ENCODE measurements around the gene EPN3.

Gene EPN3

DNA sequence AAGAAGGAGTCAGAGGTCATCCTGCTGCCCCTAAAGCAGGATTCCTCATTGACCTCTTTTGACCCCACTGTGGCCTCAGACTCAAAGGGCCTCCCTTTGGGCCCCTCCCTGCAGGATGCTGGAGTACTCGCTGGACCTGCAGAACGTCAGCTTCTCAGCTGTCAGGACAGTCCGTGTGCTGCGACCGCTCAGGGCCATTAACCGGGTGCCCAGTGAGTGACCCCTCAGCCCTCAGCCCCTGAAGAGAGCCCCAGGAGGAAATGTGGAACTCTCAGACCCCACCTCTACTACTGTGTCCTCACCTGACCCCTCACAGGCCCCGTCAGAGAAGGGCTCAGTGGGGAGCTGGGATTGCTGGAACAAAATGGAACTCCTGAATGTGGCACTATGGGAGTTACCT, 37.1 kb downstream of the EPN3 start:
- no peak for DNase-seq (ENCODE audit: low read depth in 2 of 2)

- DNase-seq (ENCODE audit: low read depth in 2 of 2): no peak
These were observed 37.5 kb downstream of the EPN3 start for GRCh38 chr17:50570032-50570431.

DNA sequence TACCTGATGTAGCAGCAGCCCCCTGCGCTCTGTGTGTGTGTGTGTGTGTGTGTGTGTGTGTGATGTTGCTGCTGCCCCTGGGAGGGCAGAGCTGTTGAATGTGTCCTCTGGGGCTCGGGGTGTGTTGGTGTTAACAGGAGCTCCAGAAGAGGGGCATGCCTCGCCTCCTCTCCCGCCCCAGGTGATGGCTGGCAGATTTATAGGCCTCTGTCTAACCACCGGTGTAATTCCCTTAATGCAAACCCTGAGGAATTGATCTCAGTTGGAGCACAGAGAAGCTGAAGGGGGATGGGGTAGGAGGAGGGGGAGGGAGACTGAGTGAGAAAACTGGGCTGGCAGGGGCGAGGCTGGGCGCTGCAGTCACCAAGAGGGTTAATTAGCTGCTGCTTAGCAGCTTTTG, 38.0 kb downstream of the EPN3 start:
- no peak for DNase-seq (ENCODE audit: low read depth in 2 of 2)

- DNase-seq (ENCODE audit: low read depth in 2 of 2): no peak
These were observed 39.1 kb downstream of the EPN3 start for GRCh38 chr17:50571681-50572080.

- DNase-seq (ENCODE audit: low read depth in 2 of 2): no peak
These were observed 40.0 kb downstream of the EPN3 start for GRCh38 chr17:50572541-50572940.

DNA sequence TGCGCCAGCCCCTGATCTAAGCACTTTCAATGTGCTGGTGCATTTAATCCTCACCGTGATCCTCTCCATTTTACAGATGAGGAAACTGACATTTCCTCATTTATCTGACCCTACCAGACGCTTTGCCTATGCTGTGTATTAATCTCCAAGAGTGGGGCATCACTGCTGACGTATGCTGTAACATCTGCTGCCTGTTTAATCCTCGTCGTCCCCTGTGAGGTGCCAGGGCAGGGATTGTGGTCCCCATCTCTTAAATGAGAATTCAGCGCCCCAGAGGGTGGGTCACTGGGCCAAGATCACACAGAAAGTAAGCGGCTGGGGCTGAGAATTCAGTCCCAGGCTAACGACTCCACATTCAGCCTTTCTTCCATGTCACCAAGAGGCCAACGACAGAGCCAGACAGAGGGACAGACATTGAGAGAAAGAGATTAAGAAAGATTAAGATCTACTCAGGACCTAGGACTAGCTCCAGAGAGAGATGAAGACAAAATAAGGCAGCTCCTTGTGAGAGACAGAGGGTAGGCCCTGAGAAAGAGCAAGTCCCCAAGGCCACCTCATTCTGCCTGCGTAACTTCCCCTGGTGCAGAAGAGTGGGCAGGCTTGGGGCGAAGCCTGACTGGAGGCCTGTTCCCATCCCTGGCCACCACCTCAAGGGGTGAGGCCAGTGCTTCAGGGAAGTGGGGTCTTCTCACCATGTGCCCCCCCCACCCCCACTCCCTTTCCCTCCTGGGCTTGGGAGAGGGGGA, 41.5 kb downstream of the EPN3 start:
- DNase-seq (ENCODE audit: low read depth in 2 of 2): no peak

DNA sequence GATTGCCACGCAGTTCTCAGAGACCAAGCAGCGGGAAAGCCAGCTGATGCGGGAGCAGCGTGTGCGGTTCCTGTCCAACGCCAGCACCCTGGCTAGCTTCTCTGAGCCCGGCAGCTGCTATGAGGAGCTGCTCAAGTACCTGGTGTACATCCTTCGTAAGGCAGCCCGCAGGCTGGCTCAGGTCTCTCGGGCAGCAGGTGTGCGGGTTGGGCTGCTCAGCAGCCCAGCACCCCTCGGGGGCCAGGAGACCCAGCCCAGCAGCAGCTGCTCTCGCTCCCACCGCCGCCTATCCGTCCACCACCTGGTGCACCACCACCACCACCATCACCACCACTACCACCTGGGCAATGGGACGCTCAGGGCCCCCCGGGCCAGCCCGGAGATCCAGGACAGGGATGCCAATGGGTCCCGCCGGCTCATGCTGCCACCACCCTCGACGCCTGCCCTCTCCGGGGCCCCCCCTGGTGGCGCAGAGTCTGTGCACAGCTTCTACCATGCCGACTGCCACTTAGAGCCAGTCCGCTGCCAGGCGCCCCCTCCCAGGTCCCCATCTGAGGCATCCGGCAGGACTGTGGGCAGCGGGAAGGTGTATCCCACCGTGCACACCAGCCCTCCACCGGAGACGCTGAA, 43.2 kb downstream of the EPN3 start:
- no peak for DNase-seq (ENCODE audit: low read depth in 2 of 2)

DNA sequence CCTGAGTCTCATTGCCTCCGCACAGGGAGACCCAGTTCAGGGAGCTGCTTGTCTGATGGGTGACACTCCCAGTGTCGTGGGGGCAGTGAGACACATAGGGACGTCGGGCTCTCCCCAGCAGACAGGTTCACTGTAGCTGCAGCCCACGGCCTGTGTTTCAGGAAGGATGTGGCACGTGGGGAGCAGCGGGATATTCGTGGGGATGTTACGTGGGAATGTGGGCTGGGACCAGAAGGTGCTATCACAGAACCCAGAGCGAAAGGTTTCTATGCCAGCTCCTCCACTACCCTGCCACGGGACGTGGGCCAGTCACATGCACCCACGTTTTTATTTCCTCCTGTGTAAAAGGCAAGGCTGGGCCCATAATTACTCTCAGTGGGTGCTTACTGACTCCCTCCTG, 44.3 kb downstream of the EPN3 start:
- DNase-seq (ENCODE audit: low read depth in 2 of 2): no peak

- DNase-seq (ENCODE audit: low read depth in 2 of 2): no peak
These were observed 45.0 kb downstream of the EPN3 start for GRCh38 chr17:50577451-50577954.

- DNase-seq (ENCODE audit: low read depth in 2 of 2): no peak
These were observed 45.6 kb downstream of the EPN3 start for GRCh38 chr17:50578173-50578572.

DNA sequence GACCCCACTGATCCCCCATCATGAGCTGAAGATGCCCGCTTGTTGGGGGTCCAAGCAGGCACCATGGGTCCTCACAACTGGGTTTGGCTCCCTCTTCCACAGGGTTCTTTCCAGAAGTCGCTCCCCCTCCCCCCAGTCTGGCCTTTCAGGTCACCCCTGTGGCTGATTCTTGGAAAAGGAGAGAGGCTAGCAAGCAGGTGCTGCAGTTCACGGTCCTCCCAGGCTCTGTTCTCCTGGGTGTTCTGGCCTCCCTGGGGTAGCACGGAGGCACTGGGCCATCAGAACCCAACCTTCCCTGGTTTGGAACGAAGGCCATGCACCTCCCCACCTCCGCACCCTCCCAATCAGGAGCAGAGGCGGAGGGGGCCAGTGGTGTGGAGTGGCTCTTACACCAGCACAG, 46.9 kb downstream of the EPN3 start:
- DNase-seq (ENCODE audit: low read depth in 2 of 2): no peak

- DNase-seq (ENCODE audit: low read depth in 2 of 2): no peak
These were observed 48.1 kb downstream of the EPN3 start for GRCh38 chr17:50580646-50581045.

- DNase-seq (ENCODE audit: low read depth in 2 of 2): no peak
These were observed 48.8 kb downstream of the EPN3 start for GRCh38 chr17:50581316-50581715.

- no peak for DNase-seq (ENCODE audit: low read depth in 2 of 2)
These were observed 50.2 kb downstream of the EPN3 start for GRCh38 chr17:50582741-50583140.

DNA sequence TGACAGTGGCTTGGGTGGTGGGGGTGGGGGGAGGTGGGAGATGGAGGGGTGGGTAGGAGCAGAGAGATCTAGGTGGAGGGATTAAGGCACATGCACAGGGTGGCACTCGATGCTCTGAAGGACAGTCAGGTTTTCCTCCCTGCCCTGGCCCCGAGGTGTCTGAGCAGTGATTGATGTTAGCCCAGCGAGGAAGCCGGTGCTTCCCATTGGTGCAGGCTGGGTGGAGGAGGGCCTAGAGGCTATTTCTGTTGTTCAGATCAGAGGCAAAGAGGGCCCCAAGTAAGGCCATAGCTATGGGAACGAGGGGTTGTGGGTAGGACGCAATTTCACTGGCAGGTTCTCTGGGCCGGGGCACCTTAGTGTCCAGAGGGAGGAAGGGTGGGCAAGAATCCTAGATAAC, 51.1 kb downstream of the EPN3 start:
- DNase-seq (ENCODE audit: low read depth in 2 of 2): no peak

GRCh38 chr17:50584116-50584515, 51.6 kb downstream of the EPN3 start:
- DNase-seq (ENCODE audit: low read depth in 2 of 2): no peak

DNA sequence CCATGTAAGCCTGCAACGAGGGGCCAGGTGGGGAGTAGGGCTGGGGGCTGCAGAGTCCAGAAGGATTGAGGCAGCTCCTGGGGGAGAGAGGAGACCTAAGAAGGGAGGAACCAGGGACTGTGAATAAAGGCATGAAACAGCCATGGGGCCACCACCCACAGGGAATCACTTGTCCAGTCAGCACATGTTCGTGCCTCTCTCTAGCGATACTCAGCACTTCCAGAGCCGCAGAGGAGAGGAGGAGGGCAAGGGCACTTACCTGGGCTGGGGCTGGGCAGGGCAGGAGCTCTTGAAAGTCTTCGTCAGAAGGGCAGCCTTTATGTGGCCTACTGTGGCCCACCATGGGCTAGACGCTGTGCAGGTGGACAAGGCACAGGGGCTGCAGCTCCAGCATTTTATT, 52.2 kb downstream of the EPN3 start:
- DNase-seq (ENCODE audit: low read depth in 2 of 2): no peak

DNA sequence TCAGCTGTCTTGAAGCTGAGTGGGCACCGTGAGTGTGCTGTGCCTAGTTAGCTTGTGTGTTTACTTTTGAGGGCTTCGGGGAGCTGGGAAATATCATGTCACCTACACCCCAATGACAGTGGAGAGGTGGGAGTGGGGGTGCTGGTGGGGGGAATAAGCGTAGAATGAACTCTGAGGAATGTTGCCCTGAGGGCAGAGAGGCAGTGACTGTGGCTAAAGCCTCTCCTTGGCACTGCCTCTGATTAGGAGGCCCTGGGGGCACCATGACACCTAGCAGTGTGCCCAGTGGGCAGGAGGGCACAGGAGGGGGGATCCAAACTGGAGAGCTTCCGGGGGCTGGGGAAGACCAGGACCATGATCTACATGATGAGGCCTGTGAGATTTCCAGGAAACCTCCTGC, 52.8 kb downstream of the EPN3 start:
- DNase-seq (ENCODE audit: low read depth in 2 of 2): no peak

DNA sequence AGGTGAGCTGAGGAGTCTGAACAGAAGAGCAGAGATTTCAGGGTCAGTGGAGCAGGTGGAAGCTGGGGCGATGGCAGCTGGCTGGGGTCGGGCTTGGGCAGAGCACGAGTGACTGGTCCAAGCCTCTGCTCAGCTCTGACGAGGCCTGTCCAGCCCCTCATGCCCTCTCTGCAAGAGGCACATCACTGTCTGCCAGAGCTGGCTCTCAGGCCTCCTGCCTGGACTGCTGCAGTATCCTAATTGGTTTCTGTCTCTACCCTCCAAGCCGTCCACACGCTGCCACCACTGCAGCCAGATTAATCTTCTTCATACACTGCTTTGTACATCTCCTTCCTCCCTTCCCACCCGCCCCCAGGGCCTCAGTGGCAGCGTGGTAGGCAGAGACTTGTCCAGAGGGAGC, 53.4 kb downstream of the EPN3 start:
- DNase-seq (ENCODE audit: low read depth in 2 of 2): no peak

GRCh38 chr17:50586421-50587247, 54.1 kb downstream of the EPN3 start:
- no peak for DNase-seq (ENCODE audit: low read depth in 2 of 2)

GRCh38 chr17:50587571-50587970, 55.0 kb downstream of the EPN3 start:
- DNase-seq (ENCODE audit: low read depth in 2 of 2): no peak

DNA sequence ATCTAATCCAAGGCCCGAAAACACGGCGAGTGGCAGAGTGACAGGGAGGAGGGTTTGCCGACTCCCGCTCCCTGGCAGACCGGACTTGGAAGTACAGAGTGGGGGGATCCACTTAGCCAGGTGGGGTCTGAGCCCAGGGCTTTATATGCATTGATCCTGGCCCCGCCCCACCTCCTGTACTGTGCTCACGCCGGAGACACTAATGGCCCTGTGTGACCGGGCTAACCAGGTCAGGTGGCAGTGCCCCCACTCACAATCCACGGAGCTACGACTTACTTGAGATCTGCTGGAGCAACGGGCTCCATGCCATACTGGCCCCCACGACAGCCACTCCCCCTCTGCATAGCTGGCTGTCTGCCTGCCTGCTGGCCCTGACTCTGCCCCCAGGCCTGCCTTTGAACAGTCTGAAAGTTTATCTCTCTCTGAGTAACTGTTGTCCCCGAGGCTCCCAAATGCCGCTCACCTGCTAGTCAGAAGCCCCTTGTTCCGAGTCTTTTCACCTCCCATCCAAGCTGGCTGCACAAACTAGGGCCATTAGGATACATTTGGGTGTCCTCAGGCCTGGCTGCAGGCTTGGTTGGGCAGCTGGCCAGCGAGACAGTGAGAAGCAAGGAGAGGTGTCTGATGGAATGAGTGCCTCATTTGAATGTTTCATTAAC, 56.0 kb downstream of the EPN3 start:
- no peak for DNase-seq (ENCODE audit: low read depth in 2 of 2)

Data from stimulated activated CD8-positive, alpha-beta memory T cell treated with anti-CD3 and anti-CD28 coated beads, Interleukin-2, amount 100 ng/mL, for 48 hours (primary cell).